ENCODE measurements around the gene RNF144B.

DNA sequence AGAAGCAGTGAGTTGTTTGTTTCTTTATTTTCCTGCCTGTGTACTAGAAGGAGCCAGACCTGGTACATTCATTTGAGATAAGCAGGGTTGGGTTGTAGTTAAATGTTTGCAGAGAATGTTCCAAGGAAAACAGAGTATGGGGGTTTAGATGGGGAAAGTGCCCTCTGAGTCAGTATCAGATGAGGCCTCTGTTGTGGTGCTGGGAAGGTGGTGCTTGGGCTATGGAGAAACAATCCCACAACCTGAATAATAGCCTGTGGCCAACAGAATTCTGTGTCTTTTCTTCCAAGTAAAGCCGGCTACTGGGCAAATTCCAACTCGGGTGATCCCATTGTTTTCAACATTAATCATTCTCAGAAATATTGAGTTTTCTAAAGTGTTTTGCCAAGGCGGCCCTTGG, 109.3 kb downstream of the RNF144B start:
- TF ChIP-seq, protein P1, sequence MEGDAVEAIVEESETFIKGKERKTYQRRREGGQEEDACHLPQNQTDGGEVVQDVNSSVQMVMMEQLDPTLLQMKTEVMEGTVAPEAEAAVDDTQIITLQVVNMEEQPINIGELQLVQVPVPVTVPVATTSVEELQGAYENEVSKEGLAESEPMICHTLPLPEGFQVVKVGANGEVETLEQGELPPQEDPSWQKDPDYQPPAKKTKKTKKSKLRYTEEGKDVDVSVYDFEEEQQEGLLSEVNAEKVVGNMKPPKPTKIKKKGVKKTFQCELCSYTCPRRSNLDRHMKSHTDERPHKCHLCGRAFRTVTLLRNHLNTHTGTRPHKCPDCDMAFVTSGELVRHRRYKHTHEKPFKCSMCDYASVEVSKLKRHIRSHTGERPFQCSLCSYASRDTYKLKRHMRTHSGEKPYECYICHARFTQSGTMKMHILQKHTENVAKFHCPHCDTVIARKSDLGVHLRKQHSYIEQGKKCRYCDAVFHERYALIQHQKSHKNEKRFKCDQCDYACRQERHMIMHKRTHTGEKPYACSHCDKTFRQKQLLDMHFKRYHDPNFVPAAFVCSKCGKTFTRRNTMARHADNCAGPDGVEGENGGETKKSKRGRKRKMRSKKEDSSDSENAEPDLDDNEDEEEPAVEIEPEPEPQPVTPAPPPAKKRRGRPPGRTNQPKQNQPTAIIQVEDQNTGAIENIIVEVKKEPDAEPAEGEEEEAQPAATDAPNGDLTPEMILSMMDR (IDR thresholded peaks at IDR 0.05), result no peak
- TF ChIP-seq POLR2AphosphoS5 (IDR thresholded peaks at IDR 0.05) (no peak), POLR2A (IDR thresholded peaks at IDR 0.05) (no peak)
